CD4-positive, CD25-positive, alpha-beta regulatory T cell (primary cell): ENCODE results near the gene BARX1. TPM values are rescaled to one million over a fixed set of nuclear protein-coding genes. Genes with fewer than 3 reads are reported as not detected.

ENCODE experiments used
- ATAC-seq, 2 donors: fragments of 150-1000 bp; cut with Tn5 transposase; one replicate each; pipeline ENCODE4 v1.10.0; 2021; ENCODE audit warnings: low read depth in 2 of 2, moderate number of reproducible peaks in 2 of 2, moderate library complexity in 1 of 2
- DNase-seq, 3 donors: peaks; one replicate each; pipeline versions ENCODE4 v3.0.0 to v3.0.0-alpha.2; 2012 to 2022; ENCODE audit warnings: mixed read lengths in 1 of 3
- H3K27ac ChIP-seq: one replicate; pipeline ENCODE4 v1.7.0; 2013; ENCODE audit warnings: mild to moderate bottlenecking, low read length; ENCODE audit not compliant: insufficient read depth, poor library complexity, severe bottlenecking
- H3K27me3 ChIP-seq: one replicate; pipeline ENCODE4 v1.7.0; 2013; ENCODE audit warnings: low read length; ENCODE audit not compliant: control insufficient read depth, insufficient read depth
- H3K36me3 ChIP-seq: one replicate; pipeline ENCODE4 v1.7.0; 2013; ENCODE audit warnings: mild to moderate bottlenecking, low read length, moderate library complexity; ENCODE audit not compliant: control insufficient read depth, insufficient read depth
- H3K4me1 ChIP-seq: 2 replicates; pipeline ENCODE4 v1.7.0; 2013; ENCODE audit warnings: mild to moderate bottlenecking, low read length; ENCODE audit not compliant: insufficient read depth, control insufficient read depth, poor library complexity, severe bottlenecking
- H3K4me3 ChIP-seq: one replicate; pipeline ENCODE4 v1.7.0; 2013; ENCODE audit warnings: low read depth, mild to moderate bottlenecking, low read length, moderate library complexity
- H3K9me3 ChIP-seq, 2 experiments: 1 replicate in 1 of 2; 2 replicates in 1 of 2; pipeline ENCODE4 v1.7.0; 2013; ENCODE audit warnings: low read length in 2 of 2, mild to moderate bottlenecking in 1 of 2, moderate library complexity in 1 of 2; ENCODE audit not compliant: control insufficient read depth in 2 of 2
- H3K27ac Mint-ChIP-seq, 3 donors: one replicate each; pipeline ENCODE4 v1.8.0; 2020 to 2022; ENCODE audit warnings: mild to moderate bottlenecking in 3 of 3, mixed read lengths in 3 of 3, moderate library complexity in 2 of 3
- H3K27me3 Mint-ChIP-seq: one replicate; pipeline ENCODE4 v1.8.0; 2022; ENCODE audit warnings: mild to moderate bottlenecking, mixed read lengths
- H3K36me3 Mint-ChIP-seq: one replicate; pipeline ENCODE4 v1.8.0; 2020; ENCODE audit warnings: mixed read lengths
- H3K4me1 Mint-ChIP-seq, 4 donors: one replicate each; pipeline ENCODE4 v1.8.0; 2020 to 2022; ENCODE audit warnings: mixed read lengths in 4 of 4, mild to moderate bottlenecking in 1 of 4
- H3K4me3 Mint-ChIP-seq, 4 donors: one replicate each; pipeline ENCODE4 v1.8.0; 2020 to 2022; ENCODE audit warnings: mild to moderate bottlenecking in 4 of 4, mixed read lengths in 4 of 4, moderate library complexity in 3 of 4
- H3K9me3 Mint-ChIP-seq, 7 donors: one replicate each; pipeline ENCODE4 v1.8.0; 2020 to 2022; ENCODE audit warnings: mixed read lengths in 7 of 7, mild to moderate bottlenecking in 3 of 7, moderate library complexity in 2 of 7
- polyA plus RNA-seq, 4 donors: library from polyadenylated mRNA; unstranded; fragments of 300-500 nt; fragmentation: Illumina TruSeq; gene quantifications; one replicate each; pipeline ENCODE4 v1.2.3, GENCODE V29; 2021
- total RNA-seq: library from RNA; stranded (reverse); gene quantifications from one replicate; pipeline ENCODE4 v1.2.3, GENCODE V29; 2022

Gene BARX1
- total and polyA plus RNA-seq, 5 donors from 2014 or later: not detected

DNA sequence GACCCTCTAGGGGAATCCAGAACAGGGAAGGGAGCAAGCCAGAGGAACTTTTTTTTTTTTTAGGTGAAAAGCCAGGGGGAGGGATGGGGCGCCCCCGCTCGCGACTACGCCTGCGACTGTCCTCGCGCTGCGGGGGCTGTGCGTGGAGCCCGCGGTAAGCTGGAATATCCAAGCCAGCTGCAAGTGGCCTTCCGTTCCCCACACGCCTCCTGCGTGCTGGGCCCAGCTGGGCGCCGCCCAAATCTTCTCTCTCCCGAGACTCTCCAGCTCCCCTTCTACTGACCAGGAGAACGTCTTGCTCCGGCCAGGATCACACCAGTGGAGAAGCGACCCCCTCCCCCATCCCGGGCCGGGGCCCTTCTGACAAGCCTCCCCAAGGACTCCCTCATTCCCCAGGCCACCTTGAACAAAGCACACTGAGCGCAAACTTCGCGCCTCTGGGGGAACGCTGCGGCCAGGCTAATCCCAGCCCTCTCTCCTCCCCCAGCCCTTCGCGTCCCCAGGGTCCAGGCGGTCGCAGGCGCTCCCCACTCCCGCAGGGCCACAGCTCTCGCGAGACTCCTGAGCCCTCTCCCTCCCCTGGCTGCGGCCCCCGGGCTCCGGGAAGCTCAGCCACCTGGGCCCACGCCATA is 6.6 kb downstream of the BARX1 start:
- no peak overlapping the region for H3K4me3 ChIP-seq
- no peak for DNase-seq
- peaks cover 3% of the 10 kb centered on the region for H3K36me3 Mint-ChIP-seq
- no peak for ATAC-seq
- no peaks in the 10 kb centered on the region for H3K9me3 ChIP-seq
- H3K27me3 ChIP-seq: peaks cover 32% of the 10 kb centered on the region
- H3K27ac Mint-ChIP-seq: no peak overlapping the region
- H3K36me3 ChIP-seq: no peaks in the 10 kb centered on the region
- H3K4me1 Mint-ChIP-seq: peaks cover 0 to 55% (median 17%) of the 10 kb centered on the region in 4 donors
- peaks cover 0 to 7% (median 0%) of the 10 kb centered on the region in 7 donors for H3K9me3 Mint-ChIP-seq
- H3K27ac ChIP-seq: no peak overlapping the region
- H3K27me3 Mint-ChIP-seq: peaks cover 84% of the 10 kb centered on the region
- no peak overlapping the region for H3K4me3 Mint-ChIP-seq
- H3K4me1 ChIP-seq: peaks cover 29% of the 10 kb centered on the region

DNA sequence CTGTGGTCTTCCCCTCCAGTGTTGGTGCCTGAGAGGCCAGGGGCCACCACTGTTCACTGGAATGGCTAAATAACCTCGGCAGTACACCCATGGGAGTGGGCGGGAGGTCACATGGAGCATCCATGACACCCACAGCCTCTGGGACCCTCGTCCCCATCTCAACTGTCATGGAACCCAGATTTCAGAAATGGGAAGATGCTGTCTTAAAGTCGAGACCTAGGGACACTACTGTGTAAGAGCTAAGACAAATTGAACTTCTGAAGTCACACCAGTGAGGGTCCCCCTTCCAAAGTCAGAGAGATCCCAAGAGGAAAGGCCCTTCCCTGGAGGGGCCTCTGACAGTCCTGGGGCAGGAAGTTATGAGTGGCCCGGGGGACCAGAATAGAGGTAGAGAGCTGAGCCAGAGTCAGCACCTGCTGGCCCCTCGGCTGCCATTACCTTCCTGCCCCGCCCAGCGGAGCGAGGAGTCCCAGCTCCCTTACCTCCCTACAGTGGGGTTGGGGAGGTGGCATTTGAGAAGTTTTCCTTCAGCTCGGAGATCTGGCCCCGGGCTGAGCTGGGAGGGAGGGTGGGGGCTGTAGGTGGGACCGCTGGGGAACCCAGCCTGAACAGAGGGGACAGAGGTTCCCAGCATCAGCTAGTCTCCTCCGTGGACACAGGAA is 7.6 kb downstream of the BARX1 start:
- Histone ChIP-seq H3K4me3 (no peak overlapping the region), H3K9me3 (no peaks in the 10 kb centered on the region), H3K36me3 (no peaks in the 10 kb centered on the region), H3K27ac (no peak overlapping the region), H3K4me1 (peaks cover 29% of the 10 kb centered on the region), H3K27me3 (peaks cover 37% of the 10 kb centered on the region)
- peak overlapping the region in 1 of 3 donors; percentile 52 for H3K27ac Mint-ChIP-seq
- peaks cover 0 to 4% (median 0%) of the 10 kb centered on the region in 7 donors for H3K9me3 Mint-ChIP-seq
- ATAC-seq (no peak), DNase-seq (no peak)
- H3K27me3 Mint-ChIP-seq: peaks cover 88% of the 10 kb centered on the region
- peaks cover 3% of the 10 kb centered on the region for H3K36me3 Mint-ChIP-seq
- H3K4me1 Mint-ChIP-seq: peaks cover 0 to 48% (median 14%) of the 10 kb centered on the region in 4 donors
- peak overlapping the region in 1 of 4 donors; percentile 44 for H3K4me3 Mint-ChIP-seq

DNA sequence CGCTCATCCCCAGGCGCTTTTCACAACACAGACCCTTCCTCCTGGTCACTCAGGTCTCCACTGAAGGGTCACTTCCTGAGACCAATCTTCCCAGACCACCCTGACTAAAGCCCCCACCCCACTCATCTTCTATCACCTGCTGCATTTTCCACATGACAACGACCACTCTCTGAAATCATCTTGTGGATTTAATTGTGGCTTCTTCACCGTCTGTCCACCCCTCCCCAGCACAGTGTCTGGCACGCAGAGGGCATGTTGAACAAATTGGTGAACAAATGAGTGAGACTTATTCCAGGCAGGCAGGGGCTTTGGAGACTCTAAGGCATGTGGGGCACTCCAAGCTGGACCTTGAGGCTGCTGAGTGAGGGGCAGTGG is 8.8 kb downstream of the BARX1 start:
- H3K27ac Mint-ChIP-seq: peak overlapping the region in 1 of 3 donors; percentile 29
- peak overlapping the region in 2 of 4 donors; percentile 7 to 11 for H3K4me3 Mint-ChIP-seq
- peaks cover 0 to 41% (median 14%) of the 10 kb centered on the region in 4 donors for H3K4me1 Mint-ChIP-seq
- H3K36me3 Mint-ChIP-seq: peaks cover 3% of the 10 kb centered on the region
- peaks cover 0 to 4% (median 0%) of the 10 kb centered on the region in 7 donors for H3K9me3 Mint-ChIP-seq
- Histone ChIP-seq H3K4me3 (no peak overlapping the region), H3K9me3 (no peaks in the 10 kb centered on the region), H3K27me3 (peaks cover 47% of the 10 kb centered on the region), H3K27ac (no peak overlapping the region), H3K36me3 (no peaks in the 10 kb centered on the region), H3K4me1 (peaks cover 19% of the 10 kb centered on the region)
- no peak for ATAC-seq
- DNase-seq: no peak
- H3K27me3 Mint-ChIP-seq: peaks cover 92% of the 10 kb centered on the region

DNA sequence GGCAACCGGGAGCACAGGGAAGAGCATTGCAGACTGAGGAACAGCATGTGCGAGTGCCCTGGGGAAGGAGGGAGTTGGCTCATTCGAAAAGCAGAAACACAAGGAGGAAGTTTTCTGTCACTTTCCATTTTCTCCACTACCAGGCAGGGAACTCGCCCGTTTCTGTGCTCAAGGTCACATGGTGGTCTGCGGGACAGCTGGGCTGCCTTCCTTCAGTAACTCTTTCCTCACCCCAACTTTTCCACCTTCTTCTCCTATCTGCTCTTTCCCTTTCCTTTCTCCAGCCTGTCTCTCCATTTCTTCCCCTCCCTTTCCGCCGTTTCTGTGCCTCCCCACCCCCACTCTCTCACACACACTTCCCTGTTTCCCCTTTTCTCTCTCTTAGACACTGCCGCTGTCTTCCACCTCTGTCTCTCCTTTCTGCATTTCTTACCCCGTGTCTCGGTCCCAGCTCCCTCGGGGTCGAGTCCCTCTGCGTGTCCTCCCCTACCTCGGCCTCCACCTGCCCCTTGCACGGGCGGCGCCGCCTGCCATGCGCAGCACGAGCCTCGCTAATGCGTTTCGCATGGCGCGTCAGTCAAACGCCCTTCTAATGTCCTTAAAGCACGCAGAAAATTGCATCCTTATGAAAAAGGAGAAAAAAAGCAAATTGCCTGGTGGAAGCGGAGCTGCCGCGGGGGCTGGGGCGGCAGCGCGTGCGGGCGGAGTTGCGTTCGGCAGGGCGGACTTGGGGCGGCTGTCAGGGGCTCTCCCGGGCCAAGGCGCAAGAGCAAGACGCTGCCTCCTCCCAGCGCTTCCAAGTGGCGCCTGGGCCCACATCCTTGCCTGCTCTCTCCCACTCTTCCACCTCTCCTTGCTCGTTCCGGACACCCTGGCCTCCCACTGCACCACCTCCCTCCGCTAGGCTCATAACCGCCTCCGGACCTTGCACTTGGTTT is 9.5 kb downstream of the BARX1 start:
- Mint-ChIP-seq H3K9me3 (peaks cover 0 to 4% (median 0%) of the 10 kb centered on the region in 7 donors), H3K27me3 (peaks cover 87% of the 10 kb centered on the region), H3K27ac (peak overlapping the region in 1 of 3 donors; percentile 29), H3K4me3 (peak overlapping the region in 2 of 4 donors; percentile 41 to 54), H3K36me3 (peaks cover 3% of the 10 kb centered on the region), H3K4me1 (peaks cover 0 to 34% (median 12%) of the 10 kb centered on the region in 4 donors)
- H3K9me3 ChIP-seq: no peaks in the 10 kb centered on the region
- peaks cover 13% of the 10 kb centered on the region for H3K4me1 ChIP-seq
- ATAC-seq (no peak), DNase-seq (no peak)
- no peak overlapping the region for H3K4me3 ChIP-seq
- peaks cover 48% of the 10 kb centered on the region for H3K27me3 ChIP-seq
- H3K27ac ChIP-seq: no peak overlapping the region
- no peaks in the 10 kb centered on the region for H3K36me3 ChIP-seq

DNA sequence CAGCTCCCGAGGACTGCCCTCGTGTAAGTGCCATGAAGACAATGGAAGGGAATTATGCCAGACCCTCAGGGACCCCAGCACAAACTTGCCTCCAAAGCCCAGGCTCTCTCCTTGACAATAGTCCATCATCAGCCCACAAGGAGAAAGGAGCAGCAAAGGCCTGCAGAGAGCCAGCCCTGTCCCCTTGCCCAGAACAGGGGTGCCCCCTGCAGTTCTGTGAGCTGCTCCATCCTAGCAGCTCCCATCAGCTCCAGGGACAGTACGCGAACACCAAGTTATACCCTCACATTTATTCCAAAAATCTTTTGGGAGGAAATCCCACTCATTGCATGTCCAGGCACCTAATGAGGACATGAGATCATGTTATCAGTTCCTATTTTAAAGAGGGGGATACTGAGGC is 11.1 kb downstream of the BARX1 start:
- Mint-ChIP-seq H3K27me3 (peaks cover 70% of the 10 kb centered on the region), H3K4me1 (peaks cover 0 to 24% (median 9%) of the 10 kb centered on the region in 4 donors), H3K9me3 (peaks cover 0 to 4% (median 0%) of the 10 kb centered on the region in 7 donors), H3K27ac (no peak overlapping the region), H3K36me3 (peaks cover 3% of the 10 kb centered on the region), H3K4me3 (peak overlapping the region in 1 of 4 donors; percentile 78)
- Histone ChIP-seq H3K27ac (no peak overlapping the region), H3K27me3 (peaks cover 34% of the 10 kb centered on the region), H3K9me3 (no peaks in the 10 kb centered on the region), H3K36me3 (no peaks in the 10 kb centered on the region), H3K4me1 (peaks cover under 1% of the 10 kb centered on the region), H3K4me3 (no peak overlapping the region)
- DNase-seq (no peak), ATAC-seq (no peak)

DNA sequence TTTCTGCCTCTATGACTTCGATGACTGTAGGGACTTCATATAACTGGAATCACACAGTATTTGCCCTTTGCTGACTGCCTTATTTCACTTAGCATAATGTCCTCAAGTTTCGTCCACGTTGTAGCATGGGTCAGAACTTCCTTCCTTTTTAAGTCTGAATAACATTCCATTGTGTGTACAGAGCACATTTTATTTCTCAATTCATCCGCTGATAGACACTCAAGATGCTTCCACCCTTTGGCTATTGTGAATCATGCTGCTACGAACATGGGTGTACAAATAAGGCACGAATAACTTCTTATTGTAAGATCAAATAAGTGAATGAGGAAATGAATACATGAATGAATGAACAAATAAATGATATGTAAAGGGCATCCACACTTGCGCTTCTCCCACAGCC is 13.0 kb downstream of the BARX1 start:
- no peaks in the 10 kb centered on the region for H3K4me1 ChIP-seq
- no peak overlapping the region for H3K27ac ChIP-seq
- peak overlapping the region in 1 of 3 donors; percentile 29 for H3K27ac Mint-ChIP-seq
- ATAC-seq: no peak
- peaks cover 32% of the 10 kb centered on the region for H3K27me3 ChIP-seq
- H3K27me3 Mint-ChIP-seq: peaks cover 58% of the 10 kb centered on the region
- H3K4me3 ChIP-seq: no peak overlapping the region
- no peak overlapping the region for H3K4me3 Mint-ChIP-seq
- H3K9me3 ChIP-seq: no peaks in the 10 kb centered on the region
- H3K9me3 Mint-ChIP-seq: peaks cover 0 to 4% (median 0%) of the 10 kb centered on the region in 7 donors
- DNase-seq: no peak
- peaks cover 0 to 19% (median 7%) of the 10 kb centered on the region in 4 donors for H3K4me1 Mint-ChIP-seq
- H3K36me3 ChIP-seq: no peaks in the 10 kb centered on the region
- H3K36me3 Mint-ChIP-seq: peaks cover 3% of the 10 kb centered on the region

DNA sequence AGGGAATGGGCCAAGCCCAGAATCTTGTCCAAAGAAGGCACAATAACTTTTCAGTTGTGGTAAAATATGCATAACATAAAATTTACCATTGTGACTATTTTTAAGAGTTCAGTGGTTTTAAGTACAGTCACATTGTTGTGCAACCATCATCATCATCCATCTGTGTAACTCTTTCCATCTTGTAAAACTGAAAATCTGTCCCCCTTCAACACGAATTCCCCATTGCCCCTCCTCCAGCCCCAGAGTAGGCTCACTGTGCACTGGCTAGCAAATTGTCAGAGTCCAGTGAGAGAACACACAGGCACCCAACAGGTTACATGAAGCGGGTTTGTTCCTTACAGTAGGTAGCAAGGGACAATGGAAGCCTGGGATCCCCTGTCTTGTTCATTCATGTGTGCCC is 13.7 kb downstream of the BARX1 start:
- Histone ChIP-seq H3K27ac (no peak overlapping the region), H3K9me3 (no peaks in the 10 kb centered on the region), H3K27me3 (peaks cover 29% of the 10 kb centered on the region), H3K36me3 (no peaks in the 10 kb centered on the region), H3K4me1 (no peaks in the 10 kb centered on the region), H3K4me3 (no peak overlapping the region)
- peaks cover 3% of the 10 kb centered on the region for H3K36me3 Mint-ChIP-seq
- peaks cover 0 to 16% (median 5%) of the 10 kb centered on the region in 4 donors for H3K4me1 Mint-ChIP-seq
- DNase-seq (no peak), ATAC-seq (no peak)
- no peak overlapping the region for H3K27ac Mint-ChIP-seq
- peaks cover 0 to 4% (median 0%) of the 10 kb centered on the region in 7 donors for H3K9me3 Mint-ChIP-seq
- H3K27me3 Mint-ChIP-seq: peaks cover 52% of the 10 kb centered on the region
- no peak overlapping the region for H3K4me3 Mint-ChIP-seq
